ENCODE measurements around the gene CDKN2B-AS1. TPM values are rescaled to one million over a fixed set of nuclear protein-coding genes. Genes with fewer than 3 reads are reported as not detected.

CDKN2B-AS1 gene
- total and polyA plus RNA-seq, 10 donors: 0.90 to 6.6 (median 2.5) TPM

GRCh38 chr9:22120159-22120549 lies 125.6 kb downstream of the CDKN2B-AS1 start:
- Histone ChIP-seq H3K36me3 (no peaks in the 10 kb centered on the region), H3K27ac (no peak overlapping the region), H3K9me3 (peaks cover 0 to 13% (median 7%) of the 10 kb centered on the region in 8 donors), H3K4me3 (no peak overlapping the region), H3K27me3 (replicated peaks in 1 of 7) (no peaks in the 10 kb centered on the region), H3K4me1 (peaks cover 0 to 10% (median 3%) of the 10 kb centered on the region in 6 donors)
- 88 to 100% (median 96%) methylated on average over 1 of the region's 1 CpG for WGBS, 5 donors
- no peak for DNase-seq
- intact Hi-C loops (cut with DNase I; ENCODE audit: low total_unique reads): no loop called here
- TF ChIP-seq POLR2A (IDR thresholded peaks at IDR 0.05): no peak
- TF ChIP-seq POLR2AphosphoS5 (IDR thresholded peaks at IDR 0.05): no peak
- no peak for TF ChIP-seq CTCF (IDR thresholded peaks at IDR 0.05 in 8 of 11, conservative IDR thresholded peaks at IDR 0.05 in 3 of 11)

- H3K9me3 ChIP-seq: peaks cover 0 to 13% (median 7%) of the 10 kb centered on the region in 8 donors
- H3K27me3 ChIP-seq (replicated peaks in 1 of 7): no peaks in the 10 kb centered on the region
- no peak for DNase-seq
- H3K4me3 ChIP-seq: no peak overlapping the region
- no peaks in the 10 kb centered on the region for H3K36me3 ChIP-seq
- intact Hi-C loops (cut with DNase I; ENCODE audit: low total_unique reads): no loop called here
- H3K4me1 ChIP-seq: peaks cover 0 to 10% (median 3%) of the 10 kb centered on the region in 6 donors
- 84 to 95% (median 88%) methylated on average over 1 of the region's 1 CpG for WGBS, 5 donors
- no peak for TF ChIP-seq POLR2A (IDR thresholded peaks at IDR 0.05)
- no peak for TF ChIP-seq CTCF (IDR thresholded peaks at IDR 0.05 in 8 of 11, conservative IDR thresholded peaks at IDR 0.05 in 3 of 11)
- no peak for TF ChIP-seq POLR2AphosphoS5 (IDR thresholded peaks at IDR 0.05)
- H3K27ac ChIP-seq: no peak overlapping the region
Measured at GRCh38 chr9:22120595-22120994, 126.0 kb downstream of the CDKN2B-AS1 start.

- Histone ChIP-seq H3K4me3 (no peak overlapping the region), H3K4me1 (no peaks in the 10 kb centered on the region), H3K27ac (no peak overlapping the region), H3K27me3 (replicated peaks in 1 of 7) (no peaks in the 10 kb centered on the region), H3K36me3 (no peaks in the 10 kb centered on the region), H3K9me3 (peaks cover 0 to 13% (median 7%) of the 10 kb centered on the region in 8 donors)
- no peak for TF ChIP-seq CTCF (IDR thresholded peaks at IDR 0.05 in 8 of 11, conservative IDR thresholded peaks at IDR 0.05 in 3 of 11)
- WGBS, 5 donors: 51 to 72% (median 68%) methylated on average over 6 of the region's 6 CpGs
- intact Hi-C loops (cut with DNase I; ENCODE audit: low total_unique reads): no loop called here
- no peak for DNase-seq
Measured at GRCh38 chr9:22124263-22125011, 129.8 kb downstream of the CDKN2B-AS1 start.

DNA sequence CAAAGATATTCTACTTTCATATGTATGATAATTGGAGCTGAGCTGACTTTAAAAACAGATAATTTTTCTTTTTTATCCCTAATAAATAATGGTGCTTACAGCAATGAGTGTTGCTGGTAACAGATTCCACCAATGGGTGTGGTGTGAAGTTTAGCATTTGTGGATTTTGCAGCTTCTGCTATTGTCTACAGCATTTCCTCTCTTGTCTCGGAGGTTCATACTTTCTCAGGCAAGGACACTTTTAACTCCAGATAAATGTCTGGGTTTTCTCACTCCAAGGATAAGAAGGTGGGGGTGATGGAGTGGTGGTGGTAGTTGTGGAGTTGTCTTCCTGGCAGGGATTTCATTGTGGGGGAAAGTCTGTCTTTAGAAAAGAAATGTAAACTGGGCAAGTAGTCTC lies 134.5 kb downstream of the CDKN2B-AS1 start:
- no peaks in the 10 kb centered on the region for H3K4me1 ChIP-seq
- intact Hi-C loops (cut with DNase I; ENCODE audit: low total_unique reads): no loop called here
- no peaks in the 10 kb centered on the region for H3K9me3 ChIP-seq
- H3K27me3 ChIP-seq (replicated peaks in 1 of 7): no peaks in the 10 kb centered on the region
- no peaks in the 10 kb centered on the region for H3K36me3 ChIP-seq
- TF ChIP-seq POLR2AphosphoS5 (IDR thresholded peaks at IDR 0.05): no peak
- TF ChIP-seq CTCF (IDR thresholded peaks at IDR 0.05 in 8 of 11, conservative IDR thresholded peaks at IDR 0.05 in 3 of 11): no peak
- no peak for TF ChIP-seq POLR2A (IDR thresholded peaks at IDR 0.05)
- DNase-seq: no peak
- no peak overlapping the region for H3K27ac ChIP-seq
- no peak overlapping the region for H3K4me3 ChIP-seq
- 41 to 78% (median 51%) methylated on average over 1 of the region's 1 CpG for WGBS, 5 donors
